ENCODE data around the gene POLR1H. TPM values are rescaled to one million over a fixed set of nuclear protein-coding genes. Genes with fewer than 3 reads are reported as not detected.

Gene POLR1H
- total and polyA plus RNA-seq, 2 experiments from 2014 or later: 28.1 to 93.6 TPM

- ATAC-seq (peak; percentile 8; the same call in 2 of the 3 replicates), DNase-seq (ENCODE audit: low spot score) (peak; percentile 50)
- H3K4me2 ChIP-seq: peak overlapping the region; percentile 89
- no peaks in the 10 kb centered on the region; the same call in 2 of the 3 replicates for H3K36me3 Mint-ChIP-seq (ENCODE audit: low read depth)
- 0 out of 2 replicates have a peak, but pooled peaks cover 4% of the 10 kb centered on the region for H3F3A ChIP-seq (replicated peaks; ENCODE audit: low read depth)
- peaks cover 9% of the 10 kb centered on the region for H3K4me1 ChIP-seq (ENCODE audit: insufficient read depth)
- peaks cover 4% of the 10 kb centered on the region for H3K27me3 Mint-ChIP-seq (ENCODE audit: insufficient read depth, low read depth, poor library complexity)
- no peaks in the 10 kb centered on the region for H3K9me3 Mint-ChIP-seq
- no peaks in the 10 kb centered on the region for H3K9me2 ChIP-seq (ENCODE audit: insufficient read depth)
- H3K27ac Mint-ChIP-seq: peak overlapping the region; percentile 97
- H3K79me2 ChIP-seq (replicated peaks; ENCODE audit: insufficient read depth): peaks cover 10% of the 10 kb centered on the region; the same call in 1 of the 2 replicates
- H2AFZ ChIP-seq: peak overlapping the region; percentile 83
- peak overlapping the region; percentile 97 for H3K4me3 Mint-ChIP-seq
- peak overlapping the region; percentile 90 for H3K27ac ChIP-seq (ENCODE audit: low read depth)
- TF ChIP-seq EZH2 (IDR thresholded peaks at IDR 0.05; ENCODE audit: low read depth, unreplicated experiment) (no peak), POLR2AphosphoS5 (IDR thresholded peaks at IDR 0.05; ENCODE audit: low read depth) (no peak), CTCF (conservative IDR thresholded peaks at IDR 0.05; ENCODE audit: low read depth in 2 of 2) (no peak), ZNF462 (CRISPR knock-in tag; IDR thresholded peaks at IDR 0.05) (no peak), ETS1 (IDR thresholded peaks at IDR 0.05) (no peak), NANOG (IDR thresholded peaks at IDR 0.05; ENCODE audit: borderline replicate concordance) (no peak), STAT1 (IDR thresholded peaks at IDR 0.05; ENCODE audit: unreplicated experiment) (no peak), JUNB (IDR thresholded peaks at IDR 0.05; ENCODE audit: unreplicated experiment) (no peak), ZNF114 (CRISPR knock-in tag; IDR thresholded peaks at IDR 0.05) (no peak), CREB1 (CRISPR knock-in tag; IDR thresholded peaks at IDR 0.05; ENCODE audit: low read depth) (no peak), REST (IDR thresholded peaks at IDR 0.05; ENCODE audit: unreplicated experiment) (no peak), EZH2phosphoT487 (IDR thresholded peaks at IDR 0.05; ENCODE audit: unreplicated experiment) (no peak), ZNF331 (CRISPR knock-in tag; IDR thresholded peaks at IDR 0.05; ENCODE audit: low read depth) (no peak)
- H3K4me3 ChIP-seq: peak overlapping the region; percentile 83
- H3K27me3 ChIP-seq (ENCODE audit: insufficient read depth): no peaks in the 10 kb centered on the region
- H3K36me3 ChIP-seq (ENCODE audit: insufficient read depth): no peaks in the 10 kb centered on the region
- H3K4me1 Mint-ChIP-seq: peaks cover 3% of the 10 kb centered on the region; the same call in 2 of the 3 replicates
- no peaks in the 10 kb centered on the region for H4K20me1 ChIP-seq (replicated peaks; ENCODE audit: insufficient read depth)
These were observed 416 bp upstream of the POLR1H start for GRCh38 chr6:30060606-30061091.

Measured in GM23338 (cell line).